Bronchial epithelial cell (primary cell): ENCODE data around the gene RNF130. TPM values are rescaled to one million over a fixed set of nuclear protein-coding genes. Genes with fewer than 3 reads are reported as not detected.

Experiments
- DNase-seq: peaks from one replicate; pipeline ENCODE4 v3.0.0-alpha.2; 2010; ENCODE audit warnings: low read depth
- FAIRE-seq: peaks from 2 replicates; lab custom pipeline; 2011; peaks lifted over from hg19 to GRCh38; lab: Jason Lieb, UNC
- H3K27me3 ChIP-seq: 2 replicates; pipeline ENCODE4 v1.5.1; 2011; ENCODE audit warnings: low read length; ENCODE audit not compliant: control insufficient read depth, insufficient read depth
- H3K36me3 ChIP-seq: 2 replicates; pipeline ENCODE4 v1.5.1; 2011; ENCODE audit warnings: low read length; ENCODE audit not compliant: control insufficient read depth, insufficient read depth
- H3K4me3 ChIP-seq: 2 replicates; pipeline ENCODE4 v1.5.1; 2011; ENCODE audit warnings: mild to moderate bottlenecking, low read depth, low read length, control low read depth
- total RNA-seq: library from RNA; depleted of rRNA; stranded (reverse); fragments of >200 nt; gene quantifications from 2 replicates; pipeline ENCODE4 v1.2.1, GENCODE V29; 2014
- TF ChIP-seq, protein P1 (sequence below): IDR thresholded peaks from 2 replicates; pipeline ENCODE4 v1.5.1; 2011; ENCODE audit warnings: mild to moderate bottlenecking, moderate library complexity, low read length, control low read depth, inconsistent platforms; ENCODE audit not compliant: insufficient read depth, severe bottlenecking

RNF130 gene
- total RNA-seq, 1 donor from 2014 or later = 16.8 TPM

DNA sequence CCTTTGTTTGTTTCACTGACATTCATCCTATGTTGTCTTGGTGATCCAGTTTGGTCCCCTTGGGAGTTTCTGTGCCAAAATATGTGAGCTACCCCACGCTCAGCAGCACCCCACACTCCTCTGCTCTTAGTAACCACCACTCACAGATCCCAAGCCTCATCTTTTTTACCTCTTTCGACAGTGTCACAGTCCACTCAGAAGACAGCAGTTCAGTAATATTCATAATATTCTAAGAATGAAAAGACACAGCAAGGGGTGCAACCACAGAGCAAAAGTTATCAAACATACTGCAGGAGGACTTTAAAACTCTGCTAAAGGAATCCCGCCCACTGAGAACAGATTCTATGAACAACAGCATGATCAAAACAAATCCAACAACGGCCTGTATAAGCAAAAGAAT is 28.2 kb downstream of the RNF130 start:
- FAIRE-seq (no peak), DNase-seq (no peak)
- Histone ChIP-seq H3K4me3 (no peak overlapping the region), H3K27me3 (no peaks in the 10 kb centered on the region), H3K36me3 (no peaks in the 10 kb centered on the region)
- TF ChIP-seq, protein P1, sequence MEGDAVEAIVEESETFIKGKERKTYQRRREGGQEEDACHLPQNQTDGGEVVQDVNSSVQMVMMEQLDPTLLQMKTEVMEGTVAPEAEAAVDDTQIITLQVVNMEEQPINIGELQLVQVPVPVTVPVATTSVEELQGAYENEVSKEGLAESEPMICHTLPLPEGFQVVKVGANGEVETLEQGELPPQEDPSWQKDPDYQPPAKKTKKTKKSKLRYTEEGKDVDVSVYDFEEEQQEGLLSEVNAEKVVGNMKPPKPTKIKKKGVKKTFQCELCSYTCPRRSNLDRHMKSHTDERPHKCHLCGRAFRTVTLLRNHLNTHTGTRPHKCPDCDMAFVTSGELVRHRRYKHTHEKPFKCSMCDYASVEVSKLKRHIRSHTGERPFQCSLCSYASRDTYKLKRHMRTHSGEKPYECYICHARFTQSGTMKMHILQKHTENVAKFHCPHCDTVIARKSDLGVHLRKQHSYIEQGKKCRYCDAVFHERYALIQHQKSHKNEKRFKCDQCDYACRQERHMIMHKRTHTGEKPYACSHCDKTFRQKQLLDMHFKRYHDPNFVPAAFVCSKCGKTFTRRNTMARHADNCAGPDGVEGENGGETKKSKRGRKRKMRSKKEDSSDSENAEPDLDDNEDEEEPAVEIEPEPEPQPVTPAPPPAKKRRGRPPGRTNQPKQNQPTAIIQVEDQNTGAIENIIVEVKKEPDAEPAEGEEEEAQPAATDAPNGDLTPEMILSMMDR = no peak

DNA sequence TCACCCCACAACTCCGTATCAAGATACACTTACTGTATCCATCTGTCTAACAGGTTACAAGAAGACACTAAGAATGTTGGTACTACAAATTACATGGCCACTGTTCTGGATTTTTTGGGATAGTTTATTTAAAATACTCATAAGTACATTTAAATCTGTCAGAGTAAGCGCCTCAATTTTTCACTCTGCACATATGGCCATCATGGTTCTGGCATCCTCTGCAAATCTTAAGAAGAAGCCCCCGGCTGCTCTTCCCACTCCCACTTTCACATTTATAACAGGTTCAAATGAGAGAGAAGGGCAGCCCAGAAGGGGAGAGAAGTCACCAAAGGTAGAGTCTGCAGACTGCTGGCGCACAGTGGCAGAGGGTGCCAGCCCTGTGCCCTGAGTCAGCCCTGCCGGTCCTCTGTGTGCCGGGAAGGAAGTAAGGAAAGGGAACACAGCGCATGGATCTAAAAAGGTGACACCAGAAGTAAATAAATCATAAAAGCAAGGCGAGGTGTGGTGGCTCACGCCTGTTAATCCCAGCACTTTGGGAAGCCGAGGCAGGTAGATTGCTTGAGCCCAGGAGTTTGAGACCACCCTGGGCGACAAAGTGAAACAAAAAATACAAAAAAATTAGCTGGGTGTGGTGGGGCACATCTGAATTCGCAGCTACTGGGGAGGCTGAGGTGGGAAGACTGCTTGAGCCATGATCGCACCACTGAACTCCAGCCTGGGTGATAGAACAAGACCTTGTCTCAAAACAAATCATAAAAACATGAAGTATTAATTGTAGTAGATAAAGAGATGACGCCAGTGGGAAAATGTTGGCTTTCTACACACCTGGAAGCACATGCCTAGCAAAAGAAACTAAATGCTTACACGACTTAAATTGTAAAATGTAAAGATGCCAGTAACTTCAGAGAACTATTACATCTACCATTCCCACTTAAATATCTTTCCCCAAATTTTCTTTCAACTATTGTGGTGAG is 30.0 kb downstream of the RNF130 start:
- TF ChIP-seq, protein P1 = no peak
- DNase-seq = no peak
- Histone ChIP-seq H3K27me3 (no peaks in the 10 kb centered on the region), H3K4me3 (no peak overlapping the region), H3K36me3 (no peaks in the 10 kb centered on the region)
- no peak for FAIRE-seq

DNA sequence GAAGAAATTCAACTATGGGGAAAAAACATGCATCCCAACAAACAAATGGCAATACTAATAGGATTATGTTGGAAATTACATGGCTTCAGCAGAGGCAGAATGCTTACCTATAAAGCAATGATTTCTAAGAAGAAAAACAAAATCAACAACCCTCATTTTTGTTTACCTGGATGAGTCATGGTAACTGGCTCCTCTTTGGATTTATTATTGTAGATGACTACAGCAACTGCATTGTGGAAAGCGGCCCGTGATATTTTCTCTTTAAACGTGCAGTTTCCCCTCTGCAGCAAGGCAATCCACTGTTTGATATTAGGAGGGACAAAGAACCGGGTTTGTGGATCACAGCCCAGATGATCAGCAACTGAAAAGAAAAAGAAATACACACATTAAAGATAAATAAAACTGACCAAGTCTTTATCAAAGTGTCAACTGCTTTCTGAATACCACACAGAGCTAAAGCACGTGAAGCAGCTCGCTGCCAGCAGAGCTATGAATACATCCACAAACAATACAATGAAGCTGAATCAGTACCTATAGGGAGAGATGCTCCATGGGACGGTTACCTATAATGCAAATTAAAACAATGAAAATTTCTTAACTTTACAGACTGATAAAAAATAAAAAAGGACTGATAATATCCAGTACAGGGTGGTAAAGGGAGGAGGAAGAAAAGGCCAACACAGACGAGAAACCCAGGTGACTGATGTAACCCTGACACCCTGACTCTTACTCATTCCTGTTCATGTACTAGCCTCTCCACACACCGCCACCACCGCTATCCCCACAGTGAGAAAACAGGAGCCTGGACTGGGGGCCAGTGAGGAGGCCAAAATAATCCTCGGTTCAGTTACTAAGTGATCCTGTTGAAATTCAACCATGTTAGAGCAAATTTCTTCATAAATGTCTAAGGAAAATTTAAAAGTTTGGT is 31.0 kb downstream of the RNF130 start:
- no peaks in the 10 kb centered on the region for H3K36me3 ChIP-seq
- DNase-seq = peak; percentile 15
- no peak overlapping the region for H3K4me3 ChIP-seq
- H3K27me3 ChIP-seq = no peaks in the 10 kb centered on the region
- TF ChIP-seq, protein P1 = no peak
- FAIRE-seq = no peak

DNA sequence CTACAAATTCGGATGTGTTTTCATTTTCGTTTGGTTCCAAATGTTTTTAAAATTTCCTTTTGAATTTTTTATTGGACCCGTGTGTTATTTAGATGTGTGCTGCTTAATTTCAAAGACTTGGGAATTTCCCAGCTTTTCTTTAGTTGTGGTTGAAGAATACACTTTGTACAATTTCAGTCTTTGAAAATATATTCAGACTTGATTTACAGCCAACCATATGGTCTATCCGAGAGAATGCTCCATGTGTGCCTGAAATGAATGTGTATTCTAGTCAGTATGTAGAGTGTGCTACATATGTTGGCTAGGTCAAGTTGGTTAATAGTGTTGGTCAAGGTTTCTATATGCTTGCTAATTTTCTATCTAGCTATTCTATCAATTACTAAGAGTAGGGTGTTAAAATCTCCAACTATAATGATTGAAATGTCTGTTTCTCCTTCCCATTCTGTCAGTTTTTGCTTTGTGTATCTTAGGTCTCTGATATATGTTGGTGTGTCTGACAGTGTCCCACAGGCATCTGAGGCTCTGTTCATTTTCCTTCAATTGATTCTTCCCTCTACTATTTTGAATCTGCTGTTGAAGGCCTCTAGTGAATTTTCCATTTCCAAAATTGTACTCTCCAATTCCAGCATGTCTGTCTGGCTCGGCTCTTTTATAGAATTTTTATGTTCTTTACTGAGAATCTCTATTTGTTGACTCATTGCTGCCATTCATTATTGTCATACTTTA is 36.2 kb downstream of the RNF130 start:
- no peaks in the 10 kb centered on the region for H3K27me3 ChIP-seq
- no peak overlapping the region for H3K4me3 ChIP-seq
- no peak for DNase-seq
- no peaks in the 10 kb centered on the region for H3K36me3 ChIP-seq
- TF ChIP-seq, protein P1 = no peak
- FAIRE-seq = no peak

DNA sequence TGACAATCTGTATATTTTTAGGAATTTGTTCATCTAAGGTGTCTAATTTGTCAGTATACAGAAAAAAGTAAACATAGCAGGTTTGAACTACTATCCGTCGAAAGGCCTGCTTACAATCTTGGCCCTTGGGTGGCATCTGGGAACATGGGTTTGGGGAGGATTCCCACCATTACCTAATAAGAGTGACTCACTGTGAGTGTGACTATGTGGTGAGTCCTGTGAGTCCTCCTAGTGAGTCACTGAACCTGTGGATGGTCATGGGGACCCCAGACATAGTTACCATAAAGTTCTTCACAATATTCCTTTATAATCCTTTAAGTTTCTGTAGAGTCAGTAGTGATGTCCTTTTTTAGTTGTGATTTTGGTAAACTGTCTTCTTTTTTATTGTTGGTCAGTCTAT is 37.0 kb downstream of the RNF130 start:
- FAIRE-seq (no peak), DNase-seq (peak; percentile 82)
- H3K27me3 ChIP-seq = no peaks in the 10 kb centered on the region
- H3K36me3 ChIP-seq = no peaks in the 10 kb centered on the region
- H3K4me3 ChIP-seq = no peak overlapping the region
- TF ChIP-seq, protein P1 = no peak
